ENCODE data around the gene NINL.

GRCh38 chr20:25549843-25550477, 35.4 kb downstream of the NINL start:
- TF ChIP-seq CTCF (IDR thresholded peaks at IDR 0.05) = no peak
- no peak for TF ChIP-seq POLR2A (IDR thresholded peaks at IDR 0.05)
